ENCODE data around the gene SH3GL1. TPM values are rescaled to one million over a fixed set of nuclear protein-coding genes. Genes with fewer than 3 reads are reported as not detected.

The SH3GL1 gene
- total and polyA plus RNA-seq, 4 donors: 37.7 to 69.7 (median 57.5) TPM

DNA sequence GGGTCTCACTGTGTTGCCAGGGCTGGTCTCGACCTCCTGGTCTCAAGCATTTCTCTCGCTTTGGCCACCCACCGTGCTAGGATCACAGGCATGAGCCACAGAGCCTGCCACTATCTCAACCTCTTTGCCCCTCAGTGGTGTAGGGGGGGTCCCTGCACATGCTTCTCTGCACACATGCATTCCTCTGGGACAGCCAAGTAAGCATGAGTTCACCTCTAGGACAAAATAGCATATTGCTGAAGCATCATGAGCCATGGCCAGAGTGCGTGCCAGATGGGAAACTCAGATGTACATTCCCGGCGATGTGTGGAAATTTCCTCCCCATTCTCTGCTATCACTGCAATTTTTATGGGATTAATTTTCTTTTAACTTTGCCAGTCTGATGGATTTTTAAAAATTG lies 25.2 kb upstream of the SH3GL1 start:
- Histone ChIP-seq H3K4me1 (ENCODE audit: control insufficient read depth in 1 of 2, insufficient read depth in 2 of 2, low read length in 2 of 2) (no peaks in the 10 kb centered on the region), H3K9me3 (ENCODE audit: control insufficient read depth, low read length) (no peaks in the 10 kb centered on the region), H3K4me3 (ENCODE audit: low read length in 2 of 2) (no peak overlapping the region), H3K27me3 (ENCODE audit: control insufficient read depth in 1 of 2, insufficient read depth in 2 of 2, low read length in 1 of 2) (no peaks in the 10 kb centered on the region), H3K27ac (ENCODE audit: low read depth in 1 of 2, low read length in 2 of 2) (no peak overlapping the region), H3K36me3 (ENCODE audit: control insufficient read depth in 1 of 2, insufficient read depth in 2 of 2, low read length in 1 of 2) (no peaks in the 10 kb centered on the region)
- ATAC-seq (ENCODE audit: low FRiP score): no peak
- intact Hi-C loops (cut with DNase I): no loop called here
- 92 to 95% methylated on average over 6 of the region's 6 CpGs for WGBS, 2 donors
- DNase-seq: no peak

DNA sequence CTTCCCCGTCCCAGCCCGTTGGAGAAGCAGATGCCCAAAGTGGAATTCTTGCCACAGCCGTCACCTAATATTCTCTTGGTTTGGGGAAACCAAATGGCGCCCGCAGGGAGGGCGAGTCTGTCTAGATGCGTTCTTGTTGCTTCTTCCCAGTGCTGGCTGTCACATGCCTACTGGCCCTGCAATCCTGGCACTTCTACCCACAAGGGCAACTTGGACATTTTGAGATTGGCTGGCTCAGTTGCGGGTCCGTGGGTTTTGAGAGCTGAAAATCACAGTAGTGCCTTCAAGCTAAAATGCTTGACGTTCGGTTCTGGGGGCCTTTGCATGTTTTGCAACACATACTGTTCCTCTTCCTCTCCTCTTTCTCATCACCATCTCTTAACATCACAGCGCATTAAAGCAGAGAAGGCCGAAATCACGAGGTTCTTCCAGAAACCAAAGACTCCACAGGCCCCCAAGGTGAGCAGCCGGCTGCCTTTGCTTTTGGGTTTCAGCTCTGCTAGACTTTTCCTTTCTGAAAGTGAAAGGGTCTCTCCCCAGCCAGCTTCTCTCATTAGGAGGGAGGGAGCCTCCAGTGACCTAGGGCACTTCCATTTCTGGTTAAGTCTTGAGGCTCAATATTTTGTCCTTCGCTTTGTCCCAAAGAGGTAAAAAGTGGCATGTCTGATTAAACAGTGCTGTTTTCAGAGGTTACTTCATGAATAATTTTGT lies 23.2 kb upstream of the SH3GL1 start:
- 95 to 96% methylated on average over 16 of the region's 16 CpGs for WGBS, 2 donors
- no peak for DNase-seq
- H3K36me3 ChIP-seq (ENCODE audit: control insufficient read depth in 1 of 2, insufficient read depth in 2 of 2, low read length in 1 of 2): no peaks in the 10 kb centered on the region
- H3K27ac ChIP-seq (ENCODE audit: low read depth in 1 of 2, low read length in 2 of 2): no peak overlapping the region
- intact Hi-C loops (cut with DNase I): no loop called here
- ATAC-seq (ENCODE audit: low FRiP score): no peak
- H3K4me1 ChIP-seq (ENCODE audit: control insufficient read depth in 1 of 2, insufficient read depth in 2 of 2, low read length in 2 of 2): no peaks in the 10 kb centered on the region
- H3K9me3 ChIP-seq (ENCODE audit: control insufficient read depth, low read length): no peaks in the 10 kb centered on the region
- no peaks in the 10 kb centered on the region for H3K27me3 ChIP-seq (ENCODE audit: control insufficient read depth in 1 of 2, insufficient read depth in 2 of 2, low read length in 1 of 2)
- no peak overlapping the region for H3K4me3 ChIP-seq (ENCODE audit: low read length in 2 of 2)

DNA sequence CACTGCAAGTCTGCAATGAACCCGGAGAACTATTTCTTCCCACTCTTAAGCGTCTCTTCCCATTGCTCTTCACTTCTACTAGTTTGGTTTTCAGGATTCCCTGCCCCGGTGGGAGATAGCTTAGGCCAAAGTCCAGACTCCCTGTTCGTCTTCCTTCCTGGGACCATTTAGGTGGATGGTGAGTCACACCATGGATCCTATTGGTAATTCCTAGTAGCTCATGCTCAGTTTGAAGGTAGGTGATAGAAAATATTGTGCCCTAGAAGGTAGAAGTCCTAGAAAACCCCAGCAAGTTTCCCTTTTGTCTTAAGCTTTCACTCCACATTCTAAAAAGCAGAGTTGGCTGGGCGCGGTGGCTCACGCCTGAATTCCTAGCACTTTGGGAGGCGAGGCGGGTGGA lies 15.9 kb upstream of the SH3GL1 start:
- Histone ChIP-seq H3K4me1 (ENCODE audit: control insufficient read depth in 1 of 2, insufficient read depth in 2 of 2, low read length in 2 of 2) (no peaks in the 10 kb centered on the region), H3K9me3 (ENCODE audit: control insufficient read depth, low read length) (no peaks in the 10 kb centered on the region), H3K4me3 (ENCODE audit: low read length in 2 of 2) (no peak overlapping the region), H3K36me3 (ENCODE audit: control insufficient read depth in 1 of 2, insufficient read depth in 2 of 2, low read length in 1 of 2) (no peaks in the 10 kb centered on the region), H3K27me3 (ENCODE audit: control insufficient read depth in 1 of 2, insufficient read depth in 2 of 2, low read length in 1 of 2) (no peaks in the 10 kb centered on the region), H3K27ac (ENCODE audit: low read depth in 1 of 2, low read length in 2 of 2) (no peak overlapping the region)
- DNase-seq: no peak
- intact Hi-C loops (cut with DNase I): no loop called here
- ATAC-seq (ENCODE audit: low FRiP score): no peak
- 92 to 94% methylated on average over 9 of the region's 9 CpGs for whole genome bisulfite sequencing, 2 donors

DNA sequence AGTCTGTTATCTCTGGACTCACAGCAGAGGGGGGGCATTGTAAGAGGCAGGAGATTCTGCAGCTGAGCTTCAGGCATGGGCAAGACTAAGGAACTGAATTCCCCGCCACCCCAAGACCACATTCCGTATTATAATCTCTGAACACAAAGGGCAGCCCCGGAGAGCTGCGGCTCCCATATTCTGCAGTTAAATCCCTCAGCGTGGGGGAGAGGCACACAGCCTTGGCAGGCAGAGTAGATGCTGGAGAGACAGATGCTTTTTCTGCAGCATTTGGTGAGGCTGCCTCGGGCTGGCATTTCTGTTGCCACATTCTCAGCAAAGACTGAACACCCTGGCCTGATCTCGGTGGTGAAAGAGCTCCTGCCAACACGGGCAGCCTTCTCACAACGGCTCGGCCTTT lies 15.0 kb upstream of the SH3GL1 start:
- ATAC-seq (ENCODE audit: low FRiP score) (no peak), DNase-seq (no peak)
- Histone ChIP-seq H3K4me1 (ENCODE audit: control insufficient read depth in 1 of 2, insufficient read depth in 2 of 2, low read length in 2 of 2) (no peaks in the 10 kb centered on the region), H3K36me3 (ENCODE audit: control insufficient read depth in 1 of 2, insufficient read depth in 2 of 2, low read length in 1 of 2) (no peaks in the 10 kb centered on the region), H3K4me3 (ENCODE audit: low read length in 2 of 2) (no peak overlapping the region), H3K27ac (ENCODE audit: low read depth in 1 of 2, low read length in 2 of 2) (no peak overlapping the region), H3K9me3 (ENCODE audit: control insufficient read depth, low read length) (no peaks in the 10 kb centered on the region), H3K27me3 (ENCODE audit: control insufficient read depth in 1 of 2, insufficient read depth in 2 of 2, low read length in 1 of 2) (no peaks in the 10 kb centered on the region)
- intact Hi-C loops (cut with DNase I): no loop called here
- 6 to 9% methylated on average over 10 of the region's 10 CpGs for WGBS, 2 donors

DNA sequence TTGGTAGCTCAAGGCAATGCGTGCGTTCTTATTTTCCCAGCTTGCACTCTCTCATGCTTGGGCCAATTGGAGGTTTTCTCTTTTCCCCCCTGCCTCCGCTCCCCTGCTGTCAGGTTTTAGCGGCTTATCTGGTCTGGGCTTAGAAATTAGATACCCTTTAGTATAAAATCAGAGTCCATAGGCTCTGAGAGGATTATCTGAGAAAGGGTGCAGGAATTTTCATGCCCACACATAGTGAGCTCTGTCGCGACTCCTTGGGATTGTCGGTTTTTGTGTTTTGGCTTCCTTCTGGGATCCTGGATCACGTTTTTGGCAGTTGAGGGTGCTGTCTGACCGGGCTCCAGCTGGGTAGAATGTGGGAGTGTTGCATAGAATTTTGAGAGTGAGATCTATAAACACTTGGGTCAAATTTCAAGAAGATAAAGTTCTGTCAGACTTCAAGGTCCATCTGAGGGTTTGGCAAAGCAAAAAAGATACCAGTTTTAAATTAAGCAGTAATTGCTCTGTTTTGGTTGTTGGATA lies 14.5 kb upstream of the SH3GL1 start:
- no peaks in the 10 kb centered on the region for H3K36me3 ChIP-seq (ENCODE audit: control insufficient read depth in 1 of 2, insufficient read depth in 2 of 2, low read length in 1 of 2)
- no peak overlapping the region for H3K4me3 ChIP-seq (ENCODE audit: low read length in 2 of 2)
- H3K27ac ChIP-seq (ENCODE audit: low read depth in 1 of 2, low read length in 2 of 2): no peak overlapping the region
- no peaks in the 10 kb centered on the region for H3K4me1 ChIP-seq (ENCODE audit: control insufficient read depth in 1 of 2, insufficient read depth in 2 of 2, low read length in 2 of 2)
- no peaks in the 10 kb centered on the region for H3K27me3 ChIP-seq (ENCODE audit: control insufficient read depth in 1 of 2, insufficient read depth in 2 of 2, low read length in 1 of 2)
- ATAC-seq (ENCODE audit: low FRiP score): no peak
- no peaks in the 10 kb centered on the region for H3K9me3 ChIP-seq (ENCODE audit: control insufficient read depth, low read length)
- no peak for DNase-seq
- 8 to 9% methylated on average over 9 of the region's 9 CpGs for WGBS, 2 donors
- intact Hi-C loops (cut with DNase I): no loop called here

DNA sequence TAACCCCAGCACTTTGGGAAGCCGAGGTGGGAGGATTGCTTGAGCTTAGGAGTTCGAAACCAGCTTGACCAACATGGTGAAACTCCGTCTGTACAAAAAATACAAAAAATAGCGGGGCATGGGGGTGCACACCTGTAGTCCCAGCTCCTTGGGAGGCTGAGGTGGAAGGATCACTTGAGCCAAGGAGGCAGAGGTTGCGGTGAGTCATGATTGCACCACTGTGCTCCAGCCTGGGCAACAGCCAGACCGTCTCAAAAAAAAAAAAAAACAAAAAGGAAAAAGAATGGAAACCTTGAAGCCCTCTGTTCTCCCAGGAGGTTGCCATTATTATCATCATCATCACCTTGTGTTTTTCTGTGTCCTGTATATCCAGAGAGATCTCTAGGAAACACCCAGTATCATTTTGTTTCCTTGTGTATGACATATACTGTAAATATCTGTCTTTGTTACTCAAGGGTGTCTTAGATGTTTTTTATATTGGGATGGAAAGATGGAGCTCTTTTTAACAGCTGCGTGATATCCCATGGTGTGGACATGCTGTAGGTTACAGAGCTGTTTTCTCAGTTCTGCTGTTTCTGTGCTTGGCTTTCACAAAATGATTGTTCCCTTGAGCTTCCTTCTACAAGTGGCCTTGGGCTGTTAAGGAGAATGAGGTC lies 13.9 kb upstream of the SH3GL1 start:
- intact Hi-C loops (cut with DNase I): no loop called here
- Histone ChIP-seq H3K27ac (ENCODE audit: low read depth in 1 of 2, low read length in 2 of 2) (no peak overlapping the region), H3K9me3 (ENCODE audit: control insufficient read depth, low read length) (no peaks in the 10 kb centered on the region), H3K4me3 (ENCODE audit: low read length in 2 of 2) (no peak overlapping the region), H3K4me1 (ENCODE audit: control insufficient read depth in 1 of 2, insufficient read depth in 2 of 2, low read length in 2 of 2) (no peaks in the 10 kb centered on the region), H3K36me3 (ENCODE audit: control insufficient read depth in 1 of 2, insufficient read depth in 2 of 2, low read length in 1 of 2) (no peaks in the 10 kb centered on the region), H3K27me3 (ENCODE audit: control insufficient read depth in 1 of 2, insufficient read depth in 2 of 2, low read length in 1 of 2) (no peaks in the 10 kb centered on the region)
- no peak for ATAC-seq (ENCODE audit: low FRiP score)
- 86 to 89% methylated on average over 7 of the region's 7 CpGs for WGBS, 2 donors
- DNase-seq: no peak

DNA sequence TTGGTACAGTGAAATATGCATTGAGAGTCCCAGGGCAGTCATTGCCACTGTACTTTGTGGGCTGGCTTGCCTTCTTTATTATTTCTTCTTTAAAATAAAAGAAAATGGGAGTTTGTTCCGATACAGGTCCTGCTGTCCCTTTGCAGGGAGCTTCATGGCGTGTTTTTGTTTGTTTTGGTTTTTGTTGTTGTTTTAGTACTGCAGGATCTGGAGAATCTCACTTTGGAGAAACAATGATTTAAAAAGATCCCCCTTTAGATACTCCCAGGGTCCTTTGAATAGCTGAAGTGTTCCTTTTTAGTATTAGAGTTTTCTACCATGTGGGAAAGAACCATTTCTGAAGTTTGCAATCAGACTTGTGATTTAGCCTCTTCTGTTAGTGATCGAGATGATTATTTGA lies 13.2 kb upstream of the SH3GL1 start:
- H3K4me3 ChIP-seq (ENCODE audit: low read length in 2 of 2): no peak overlapping the region
- intact Hi-C loops (cut with DNase I): no loop called here
- DNase-seq (no peak), ATAC-seq (ENCODE audit: low FRiP score) (no peak)
- no peaks in the 10 kb centered on the region for H3K9me3 ChIP-seq (ENCODE audit: control insufficient read depth, low read length)
- H3K36me3 ChIP-seq (ENCODE audit: control insufficient read depth in 1 of 2, insufficient read depth in 2 of 2, low read length in 1 of 2): no peaks in the 10 kb centered on the region
- 95 to 96% methylated on average over 3 of the region's 3 CpGs for WGBS, 2 donors
- H3K27ac ChIP-seq (ENCODE audit: low read depth in 1 of 2, low read length in 2 of 2): no peak overlapping the region
- no peaks in the 10 kb centered on the region for H3K27me3 ChIP-seq (ENCODE audit: control insufficient read depth in 1 of 2, insufficient read depth in 2 of 2, low read length in 1 of 2)
- H3K4me1 ChIP-seq (ENCODE audit: control insufficient read depth in 1 of 2, insufficient read depth in 2 of 2, low read length in 2 of 2): no peaks in the 10 kb centered on the region

DNA sequence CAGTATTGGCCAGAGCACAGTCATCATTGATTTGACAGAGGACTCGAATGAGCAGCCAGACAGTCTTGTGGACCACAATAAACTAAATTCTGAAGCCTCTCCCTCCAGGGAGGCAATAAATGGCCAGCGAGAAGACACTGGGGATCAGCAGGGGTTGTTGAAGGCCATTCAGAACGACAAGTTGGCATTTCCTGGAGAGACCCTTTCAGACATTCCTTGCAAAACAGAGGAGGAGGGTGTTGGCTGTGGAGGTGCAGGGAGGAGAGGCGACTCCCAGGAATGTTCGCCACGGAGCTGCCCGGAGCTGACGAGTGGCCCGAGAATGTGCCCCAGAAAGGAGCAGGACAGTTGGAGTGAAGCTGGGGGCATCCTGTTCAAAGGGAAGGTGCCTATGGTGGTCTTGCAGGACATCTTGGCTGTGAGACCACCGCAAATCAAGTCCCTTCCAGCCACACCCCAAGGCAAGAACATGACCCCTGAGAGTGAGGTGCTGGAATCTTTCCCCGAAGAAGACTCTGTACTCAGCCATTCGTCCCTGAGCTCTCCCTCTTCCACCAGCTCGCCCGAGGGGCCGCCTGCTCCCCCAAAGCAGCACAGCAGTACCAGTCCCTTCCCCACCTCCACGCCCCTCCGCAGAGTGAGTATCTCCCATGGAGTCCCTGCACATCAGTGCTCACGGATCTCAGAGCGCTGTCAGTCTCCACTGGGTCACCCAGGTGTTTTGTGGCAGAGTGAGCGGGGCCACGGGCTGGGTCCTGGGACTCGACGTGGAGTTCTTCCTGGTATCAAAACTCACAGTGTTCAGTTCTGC lies 9.0 kb upstream of the SH3GL1 start:
- 89 to 90% methylated on average over 23 of the region's 23 CpGs for WGBS, 2 donors
- Histone ChIP-seq H3K27me3 (ENCODE audit: control insufficient read depth in 1 of 2, insufficient read depth in 2 of 2, low read length in 1 of 2) (no peaks in the 10 kb centered on the region), H3K4me3 (ENCODE audit: low read length in 2 of 2) (no peak overlapping the region), H3K9me3 (ENCODE audit: control insufficient read depth, low read length) (no peaks in the 10 kb centered on the region), H3K36me3 (ENCODE audit: control insufficient read depth in 1 of 2, insufficient read depth in 2 of 2, low read length in 1 of 2) (no peaks in the 10 kb centered on the region), H3K27ac (ENCODE audit: low read depth in 1 of 2, low read length in 2 of 2) (no peak overlapping the region), H3K4me1 (ENCODE audit: control insufficient read depth in 1 of 2, insufficient read depth in 2 of 2, low read length in 2 of 2) (no peaks in the 10 kb centered on the region)
- no peak for ATAC-seq (ENCODE audit: low FRiP score)
- intact Hi-C loops (cut with DNase I): no loop called here
- DNase-seq: no peak
